SK-N-DZ (cell line): ENCODE data around the gene MTAP.
A peak's percentile ranks its signal among the peaks of the same experiment; 100 is the strongest.

Experiments
- DNase-seq: peaks from one replicate; pipeline ENCODE4 v3.0.0-alpha.2; 2015; ENCODE audit warnings: low spot score

The MTAP gene

DNA sequence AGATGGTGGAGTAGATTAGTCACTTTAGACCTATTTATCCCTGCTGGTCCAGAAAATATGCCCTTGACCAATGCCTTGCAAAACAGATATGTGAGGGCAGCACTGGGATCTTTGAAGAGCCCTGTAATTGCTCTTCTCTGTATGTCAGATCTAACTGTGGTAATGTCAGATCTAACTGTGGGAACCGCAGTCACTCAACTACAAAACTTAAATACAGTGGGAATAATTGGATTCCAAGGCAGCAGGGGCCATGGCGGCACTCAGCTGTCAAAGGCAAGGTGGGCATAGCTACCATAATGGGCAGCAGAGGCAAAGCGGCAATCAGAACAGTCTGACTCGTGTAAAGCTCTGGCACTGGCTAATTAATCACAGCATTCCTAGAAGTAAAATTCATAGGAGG, 46.2 kb downstream of the MTAP start:
- no peak for DNase-seq

DNA sequence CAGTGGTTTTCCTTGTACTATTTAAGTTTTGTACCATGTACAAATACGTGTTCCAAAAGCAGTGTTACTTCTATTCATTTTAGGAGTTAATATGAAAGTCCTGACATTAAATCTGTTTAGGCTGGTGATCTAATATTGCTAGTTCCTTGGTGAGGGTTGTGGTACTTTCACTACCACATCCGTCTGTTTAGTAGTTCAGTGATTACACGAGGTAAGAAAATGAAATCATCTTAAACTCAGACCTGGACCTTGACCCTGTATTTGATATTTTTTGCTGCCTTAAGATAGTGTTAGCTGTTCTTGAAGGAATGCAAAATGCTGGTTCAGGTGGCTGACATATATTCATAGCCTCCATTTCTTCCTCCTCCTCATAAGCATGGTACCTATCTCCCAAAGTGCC, 50.3 kb downstream of the MTAP start:
- no peak for DNase-seq

DNA sequence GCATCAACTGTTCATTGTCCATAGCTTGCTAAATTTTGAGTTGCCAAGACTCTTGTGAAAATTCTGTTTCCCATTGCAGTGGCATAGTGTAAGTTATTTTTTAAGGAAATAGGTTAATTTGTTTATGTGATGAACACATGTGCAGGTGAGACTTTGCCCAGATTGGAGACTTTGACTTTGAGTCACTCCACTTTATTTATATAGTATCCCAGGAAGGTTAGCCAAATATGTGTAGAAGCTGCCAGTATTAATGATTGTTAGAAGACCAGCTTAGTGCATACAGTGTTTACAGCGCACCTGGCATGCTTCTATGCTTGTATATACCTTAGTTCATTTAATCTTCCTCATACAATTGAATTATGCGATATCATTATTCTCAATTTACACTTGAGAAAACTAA, 51.0 kb downstream of the MTAP start:
- no peak for DNase-seq

DNA sequence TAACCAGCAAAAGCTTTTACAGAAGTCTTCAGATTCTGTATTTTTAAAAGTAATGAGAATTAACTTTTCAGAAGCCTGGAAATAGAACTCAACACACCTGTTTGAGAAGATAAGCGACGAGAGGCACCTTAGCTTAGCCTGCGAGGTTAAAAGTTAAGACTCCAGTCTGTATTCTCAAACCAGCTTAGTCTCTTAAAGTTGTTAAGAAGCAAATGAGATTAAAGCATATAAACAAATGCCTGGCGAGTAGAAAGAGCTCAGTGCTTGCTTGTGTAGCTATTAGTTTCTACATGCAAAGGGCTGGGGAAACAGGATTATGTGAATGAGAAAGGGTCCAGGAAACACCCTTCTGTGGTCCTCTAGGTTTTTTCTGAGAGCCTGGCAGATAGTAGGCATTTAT, 51.7 kb downstream of the MTAP start:
- no peak for DNase-seq

DNA sequence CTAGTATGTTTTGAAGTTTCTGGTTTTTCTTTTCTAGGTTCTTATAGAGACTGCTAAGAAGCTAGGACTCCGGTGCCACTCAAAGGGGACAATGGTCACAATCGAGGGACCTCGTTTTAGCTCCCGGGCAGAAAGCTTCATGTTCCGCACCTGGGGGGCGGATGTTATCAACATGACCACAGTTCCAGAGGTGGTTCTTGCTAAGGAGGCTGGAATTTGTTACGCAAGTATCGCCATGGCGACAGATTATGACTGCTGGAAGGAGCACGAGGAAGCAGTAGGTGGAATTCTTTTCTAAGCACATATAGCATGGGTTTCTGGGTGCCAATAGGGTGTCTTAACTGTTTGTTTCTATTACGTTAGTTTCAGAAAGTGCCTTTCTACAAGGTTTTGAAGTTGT, 52.2 kb downstream of the MTAP start:
- DNase-seq = no peak

DNA sequence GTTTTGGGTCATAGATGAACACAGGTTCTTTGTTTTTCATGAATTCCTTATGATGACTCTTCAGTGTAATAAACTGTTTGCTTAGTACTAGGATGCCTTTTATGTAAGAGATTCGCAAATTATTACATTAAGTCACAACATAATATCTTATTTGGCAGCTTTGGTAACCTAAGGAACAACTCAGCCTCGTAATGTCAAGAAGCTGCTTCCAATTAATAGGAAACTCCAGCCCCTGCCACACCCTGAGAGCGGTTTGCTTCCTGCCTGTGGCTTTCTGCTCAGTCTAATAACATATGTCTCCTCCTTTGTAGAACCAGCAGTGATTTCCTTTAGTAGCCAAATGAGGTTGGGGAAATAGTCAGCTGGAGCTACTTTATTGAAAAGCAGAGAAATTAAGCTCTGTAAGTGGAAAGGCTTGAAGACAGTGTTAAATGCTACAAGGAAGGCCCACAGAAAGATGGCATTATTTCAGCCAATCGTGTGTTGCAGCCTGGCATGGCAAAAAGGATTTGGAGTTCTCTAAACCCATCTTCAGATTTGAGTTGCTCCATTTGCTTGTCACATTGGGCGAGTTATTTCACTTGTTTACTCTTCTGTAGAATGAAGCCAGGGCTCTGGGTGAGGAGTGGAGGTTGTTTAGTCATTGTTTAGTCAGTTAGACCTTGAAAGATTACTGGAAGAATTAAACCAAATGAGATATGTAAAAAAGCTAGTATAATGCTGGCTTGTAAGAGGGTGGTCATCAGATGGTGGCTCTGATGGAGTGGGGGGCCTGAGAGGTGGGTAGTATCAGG, 54.1 kb downstream of the MTAP start:
- DNase-seq = no peak

DNA sequence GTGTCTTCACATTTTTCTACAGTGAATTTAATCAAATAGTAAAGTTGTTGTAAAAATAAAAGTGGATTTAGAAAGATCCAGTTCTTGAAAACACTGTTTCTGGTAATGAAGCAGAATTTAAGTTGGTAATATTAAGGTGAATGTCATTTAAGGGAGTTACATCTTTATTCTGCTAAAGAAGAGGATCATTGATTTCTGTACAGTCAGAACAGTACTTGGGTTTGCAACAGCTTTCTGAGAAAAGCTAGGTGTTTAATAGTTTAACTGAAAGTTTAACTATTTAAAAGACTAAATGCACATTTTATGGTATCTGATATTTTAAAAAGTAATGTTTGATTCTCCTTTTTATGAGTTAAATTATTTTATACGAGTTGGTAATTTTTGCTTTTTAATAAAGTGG, 60.4 kb downstream of the MTAP start:
- DNase-seq = no peak

DNA sequence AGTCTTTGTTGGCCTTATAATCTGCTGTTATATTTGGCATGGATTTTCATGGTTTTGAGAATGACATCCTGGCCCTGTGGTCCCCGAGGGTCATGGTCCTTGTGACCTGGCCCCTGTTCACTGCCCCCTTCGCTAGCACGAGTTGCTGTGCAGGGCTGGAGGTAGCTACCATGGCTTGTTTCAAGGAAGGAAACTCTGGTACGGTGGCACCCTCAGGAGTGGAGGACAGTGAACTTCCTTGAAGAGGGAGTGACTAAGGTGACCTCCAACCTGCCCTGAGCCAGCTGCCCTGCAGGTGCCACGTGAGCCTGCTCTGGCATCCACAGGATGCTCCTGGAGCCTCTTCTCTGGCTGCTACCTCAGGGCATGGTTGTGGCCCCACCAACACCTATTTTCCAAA, 62.1 kb downstream of the MTAP start:
- no peak for DNase-seq

DNA sequence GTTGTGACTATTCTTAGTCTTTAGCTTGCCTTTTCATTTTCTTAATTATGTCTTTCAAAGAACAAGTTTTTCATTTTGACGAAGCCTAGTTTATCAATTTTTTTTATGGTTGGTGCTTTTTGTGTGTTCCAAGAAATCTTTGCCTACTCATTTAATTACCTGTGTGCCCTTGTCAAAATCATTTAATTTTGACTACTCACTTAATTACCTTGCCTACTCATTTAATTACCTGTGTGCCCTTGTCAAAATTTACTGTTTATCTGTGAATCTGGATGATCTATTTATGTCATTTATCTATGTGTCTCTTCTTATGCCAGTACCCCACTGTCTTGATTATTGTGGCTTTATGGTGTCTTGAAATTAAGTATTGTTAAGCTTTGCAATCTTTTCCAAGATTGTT, 63.9 kb downstream of the MTAP start:
- peak; percentile 2 for DNase-seq

DNA sequence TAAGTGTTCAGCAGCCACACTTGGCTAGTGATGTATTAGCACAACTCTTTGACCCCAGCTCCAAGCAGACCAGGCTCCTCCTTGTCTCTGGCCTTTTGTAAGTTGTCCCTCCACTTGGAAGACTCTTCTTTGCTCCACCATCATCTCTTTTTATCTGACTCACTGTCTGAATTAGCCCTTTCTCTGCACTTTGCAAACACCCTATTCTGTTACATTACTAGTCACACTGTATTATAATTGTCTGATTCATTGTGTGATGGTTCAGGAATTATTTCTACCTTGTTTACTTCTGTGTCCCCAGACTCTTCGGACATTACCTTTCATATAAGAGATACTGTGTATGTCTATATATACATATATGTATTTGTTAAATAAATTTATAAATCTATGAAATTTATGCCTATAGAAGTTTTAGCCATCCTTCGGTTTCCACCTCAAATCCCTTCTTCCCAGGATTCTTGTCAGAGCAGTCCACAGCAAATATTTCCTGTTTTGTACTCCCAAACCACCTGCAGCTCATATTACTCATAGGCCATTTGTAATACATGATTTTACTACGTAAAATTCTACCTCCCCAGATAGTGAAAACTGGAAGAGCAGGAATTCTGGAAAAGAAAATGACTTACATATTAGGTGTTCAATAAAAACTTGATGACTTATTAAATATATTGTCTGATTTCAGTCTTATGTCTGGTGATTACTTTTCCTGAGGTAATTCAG, 69.0 kb downstream of the MTAP start:
- DNase-seq = no peak

DNA sequence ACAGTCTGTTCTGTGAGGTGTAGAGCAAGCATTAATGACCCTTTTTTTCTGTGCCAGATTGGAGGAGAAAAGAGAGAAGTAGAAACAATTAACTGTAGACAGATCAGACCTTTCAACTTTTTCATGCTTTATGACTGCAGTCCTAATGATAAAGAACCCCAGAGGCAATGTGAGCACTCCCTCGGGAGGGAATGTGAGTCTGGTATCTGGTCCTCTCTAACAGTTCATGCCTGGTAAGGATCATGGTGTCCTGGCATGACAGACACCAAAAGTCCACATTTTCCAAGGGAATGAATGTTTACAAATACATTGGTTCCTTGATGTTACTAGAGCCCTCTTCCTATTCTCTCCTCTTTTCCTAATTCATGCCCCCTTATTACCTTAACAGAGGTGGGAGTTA, 70.3 kb downstream of the MTAP start:
- DNase-seq = peak; percentile 5

DNA sequence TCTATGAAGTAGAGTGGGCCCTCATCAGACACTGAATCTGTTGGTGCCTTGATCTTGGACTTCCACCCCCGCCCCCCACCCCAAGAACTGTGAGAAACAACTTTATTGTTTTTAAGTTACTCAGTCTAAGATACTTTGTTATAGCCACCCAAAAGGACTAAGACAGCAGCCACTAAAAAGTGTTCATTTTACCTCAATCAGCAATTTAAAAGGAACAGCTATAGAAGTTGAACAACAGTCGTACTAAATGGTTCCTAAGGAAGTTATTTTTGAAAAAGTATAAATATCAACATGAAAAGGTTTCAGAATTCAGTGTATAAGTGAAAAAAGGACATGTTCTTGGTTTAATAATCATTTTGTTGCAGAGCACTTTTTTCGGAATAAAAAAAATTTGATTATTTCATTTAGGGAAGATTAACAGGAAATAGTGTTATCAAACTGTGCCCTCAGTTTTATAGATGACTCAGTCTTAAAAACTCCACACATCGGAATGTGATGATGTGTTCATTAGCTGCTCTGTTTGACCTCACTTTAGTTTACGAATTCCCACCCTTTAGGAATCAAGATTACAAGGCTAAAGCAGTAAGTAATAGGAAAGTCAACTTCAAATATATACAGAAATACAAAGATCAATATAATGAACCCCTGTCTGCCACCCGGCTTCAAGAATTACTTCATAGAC, 71.2 kb downstream of the MTAP start:
- DNase-seq = no peak

DNA sequence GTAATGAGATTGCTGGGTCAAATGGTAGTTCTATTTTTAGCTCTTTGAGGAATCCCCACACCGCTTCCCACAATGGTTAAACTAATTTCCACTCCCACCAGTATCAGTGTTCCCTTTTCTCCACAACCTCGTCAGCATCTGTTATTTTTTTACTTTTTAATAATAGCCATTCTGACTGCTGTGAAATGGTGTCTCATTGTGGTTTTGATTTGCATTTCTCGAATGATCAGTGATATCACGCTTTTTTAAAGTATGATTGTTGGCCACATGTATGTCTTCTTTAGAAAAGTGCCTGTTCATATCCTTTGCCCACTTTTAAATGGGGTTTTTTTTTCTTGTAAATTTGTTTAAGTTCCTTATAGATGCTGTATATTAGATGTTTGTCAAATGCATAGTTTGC, 73.5 kb downstream of the MTAP start:
- DNase-seq = no peak

DNA sequence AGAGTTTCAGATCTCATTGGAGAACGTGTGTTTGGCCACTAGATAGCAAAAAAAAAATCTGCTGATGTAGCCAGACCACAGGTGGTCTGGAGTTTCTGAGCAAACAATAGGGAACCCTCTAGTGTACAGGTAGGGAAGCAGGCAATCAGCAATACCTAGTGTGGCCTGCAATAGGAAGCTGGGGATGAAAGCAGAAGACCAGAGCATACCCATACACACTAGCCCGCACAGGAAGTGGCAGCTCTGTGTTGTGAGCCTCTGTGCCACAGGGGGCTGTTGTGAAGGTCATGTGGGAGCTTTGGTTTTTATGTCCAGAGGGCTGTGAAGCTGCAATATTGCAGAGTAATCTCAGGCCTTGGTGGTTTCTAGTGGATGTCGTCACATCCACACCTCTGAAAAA, 81.2 kb downstream of the MTAP start:
- DNase-seq = no peak

DNA sequence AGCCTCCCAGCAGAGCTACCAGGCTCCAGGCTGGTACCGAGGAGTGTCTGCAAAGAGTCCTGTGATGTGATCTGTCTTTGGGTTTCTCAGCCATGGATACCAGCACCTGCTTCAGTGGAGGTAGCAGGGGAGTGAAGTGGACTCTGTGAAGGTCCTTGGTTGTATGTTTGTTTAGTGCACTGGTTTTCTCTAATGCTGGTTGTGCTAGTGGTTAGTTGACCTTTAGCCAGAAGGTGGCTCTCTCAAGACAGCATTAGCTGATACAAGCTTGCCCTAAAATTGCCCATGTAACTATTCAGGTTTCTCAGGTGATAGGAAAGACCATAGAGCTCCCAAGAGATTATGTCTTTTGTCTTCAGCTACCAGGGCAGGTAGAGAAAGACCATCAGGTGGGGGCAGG, 87.2 kb downstream of the MTAP start:
- no peak for DNase-seq

DNA sequence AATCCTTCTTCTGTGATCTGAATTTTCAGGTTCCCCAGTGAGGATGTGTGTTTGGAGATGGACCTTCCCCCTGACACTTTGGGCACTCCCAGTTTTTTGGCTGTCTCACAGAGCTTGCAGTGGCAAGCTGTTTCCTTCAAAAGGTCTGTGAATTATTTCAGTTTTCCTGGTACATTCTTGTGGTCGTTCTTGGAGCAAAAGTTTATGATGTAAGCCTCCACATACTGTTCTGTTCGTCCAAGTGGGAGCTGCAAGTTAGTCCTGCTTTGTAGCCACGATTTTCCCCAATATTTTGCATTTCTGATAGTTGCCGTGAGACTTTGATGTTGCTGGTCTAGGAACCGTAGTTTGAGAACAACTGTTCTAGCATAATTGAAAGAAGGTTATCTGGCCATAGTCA, 88.3 kb downstream of the MTAP start:
- DNase-seq = no peak

DNA sequence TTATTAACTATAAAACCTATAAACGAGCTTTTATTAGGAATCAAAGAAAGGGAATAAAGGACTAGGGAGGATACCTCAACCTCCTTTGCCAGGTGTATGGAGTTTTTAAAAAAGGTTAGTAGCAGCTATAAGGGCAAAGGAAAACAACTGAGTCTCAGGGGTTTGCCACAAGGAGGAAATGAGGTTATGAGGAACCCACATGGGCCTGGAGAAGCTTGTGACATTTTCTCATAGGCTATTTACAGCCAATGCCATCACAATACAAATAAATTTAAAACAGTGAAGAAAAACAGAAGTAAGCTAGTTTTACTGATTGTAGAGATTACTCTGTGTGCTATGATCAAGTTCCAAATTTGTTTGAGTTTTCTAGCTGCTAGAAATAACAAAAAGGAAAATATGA, 99.1 kb downstream of the MTAP start:
- DNase-seq = no peak

DNA sequence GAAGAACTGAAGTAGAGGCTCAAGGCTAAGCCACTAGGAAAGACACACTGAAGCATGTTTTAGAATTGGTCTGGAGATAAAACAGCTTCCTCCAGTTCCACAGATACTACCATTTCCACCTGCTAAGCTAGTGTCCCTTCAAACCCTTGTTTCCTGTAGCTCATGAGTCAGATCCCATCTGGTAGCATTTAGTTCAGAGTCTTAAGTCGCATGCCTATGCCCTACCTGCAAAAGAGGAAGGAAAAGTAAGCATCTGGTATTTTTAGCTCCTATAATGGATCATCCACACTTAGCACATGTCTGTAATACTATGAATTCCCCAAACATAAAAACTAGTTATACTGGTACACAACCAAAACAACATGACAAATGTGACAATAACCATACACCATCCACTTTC, 99.7 kb downstream of the MTAP start:
- no peak for DNase-seq

DNA sequence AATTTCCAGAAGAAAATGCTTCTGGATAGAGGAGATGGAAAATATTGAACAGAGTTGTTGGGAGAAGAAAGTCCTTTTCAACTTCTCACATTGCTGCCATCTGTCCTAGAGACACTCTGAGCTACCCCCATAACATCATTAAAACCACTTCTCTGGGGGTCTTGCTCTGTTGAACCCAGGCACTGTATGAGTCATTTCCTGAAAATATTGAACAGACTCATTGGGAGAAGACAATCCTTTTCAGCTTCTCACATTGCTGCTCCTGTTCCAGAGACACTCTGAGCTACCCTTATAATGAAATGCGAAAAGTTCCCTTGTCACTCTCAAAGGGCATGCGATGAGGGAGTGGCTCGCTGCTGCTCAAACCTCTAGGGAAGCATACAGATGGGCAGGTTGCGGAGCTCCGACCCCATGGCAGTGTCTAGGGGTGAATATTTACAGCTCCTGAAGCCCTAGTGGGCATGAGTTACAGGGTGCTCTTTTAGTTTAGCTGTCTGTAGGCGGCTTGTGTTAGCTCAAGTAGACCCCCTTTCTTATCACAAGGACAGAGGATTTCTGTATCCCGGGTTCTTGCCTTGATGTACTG, 101.0 kb downstream of the MTAP start:
- no peak for DNase-seq

DNA sequence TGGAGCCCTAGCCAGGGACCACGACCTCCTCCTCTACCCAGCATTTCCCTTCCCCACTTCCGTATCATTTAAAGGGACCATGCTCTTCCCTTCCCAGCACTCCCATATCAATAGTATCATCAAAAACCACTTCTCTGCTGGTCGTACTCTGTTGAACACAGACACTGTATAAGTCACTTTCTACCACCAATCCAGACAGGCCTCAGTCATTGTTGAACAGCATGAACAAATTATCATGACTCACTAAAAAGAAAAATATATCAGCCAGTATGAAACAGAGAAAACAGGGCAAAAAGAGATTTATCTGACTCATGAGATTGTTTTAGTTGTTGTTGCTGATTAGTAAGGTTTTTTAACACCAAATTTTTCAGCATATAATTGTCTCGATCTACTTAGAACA, 101.9 kb downstream of the MTAP start:
- DNase-seq = no peak

DNA sequence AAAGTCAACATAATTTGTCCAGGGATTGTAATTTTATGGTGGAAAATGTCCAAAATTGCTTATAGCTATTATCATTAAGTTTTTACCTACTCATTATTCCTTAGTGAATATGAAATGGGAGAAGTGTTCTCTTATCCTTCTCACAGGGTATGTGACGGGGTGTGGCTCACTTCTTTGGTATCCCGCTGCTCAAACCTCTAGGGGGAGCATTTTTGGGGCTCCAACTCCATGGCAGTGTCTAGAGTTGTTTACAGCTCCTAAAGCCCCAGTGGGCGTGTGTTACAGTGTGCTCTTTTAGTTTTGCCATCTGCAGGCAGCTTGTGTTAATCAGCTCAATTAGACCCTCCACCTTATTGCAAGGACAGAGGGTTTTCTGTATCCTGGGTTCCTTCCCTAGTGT, 102.3 kb downstream of the MTAP start:
- no peak for DNase-seq

DNA sequence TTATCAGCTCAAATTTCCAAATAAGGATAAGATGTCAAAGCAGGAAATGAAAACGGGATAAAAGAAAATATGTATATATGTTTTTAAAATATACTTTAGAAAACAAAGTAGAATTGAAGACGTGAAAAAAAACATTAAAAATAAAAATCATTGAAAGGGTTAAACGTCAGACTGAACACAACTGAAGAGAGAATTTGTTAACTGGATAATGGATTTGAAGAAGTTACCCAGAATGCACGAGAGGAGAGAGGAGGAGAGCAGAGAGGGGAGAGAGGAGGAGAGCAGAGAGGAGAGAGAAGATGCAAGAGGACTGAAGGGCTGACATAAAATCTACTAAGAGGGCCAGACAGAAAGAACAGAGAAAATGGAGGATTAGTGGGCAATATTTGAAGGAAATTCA, 103.8 kb downstream of the MTAP start:
- no peak for DNase-seq

DNA sequence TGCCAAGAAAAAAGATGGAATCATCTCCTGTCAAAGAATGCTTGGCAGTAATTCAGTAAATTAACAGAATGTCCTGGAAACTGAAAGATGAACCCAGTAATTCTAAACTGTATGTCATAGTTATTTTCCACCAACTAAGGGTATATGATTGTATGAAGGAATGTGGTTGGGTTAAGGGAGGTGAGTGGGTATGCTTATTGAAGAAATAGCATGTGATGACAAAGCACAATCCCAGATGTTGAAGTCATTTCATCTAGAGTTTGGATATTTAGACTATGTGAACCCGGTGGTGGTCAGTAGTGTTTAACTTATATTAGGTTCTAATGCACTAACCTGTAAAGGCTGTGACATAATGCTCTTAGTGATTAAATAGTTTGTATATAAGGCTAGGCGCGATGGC, 104.4 kb downstream of the MTAP start:
- no peak for DNase-seq
